Heart left ventricle (tissue), 16 donors: ENCODE results near the gene MAPK8IP2. TPM values are rescaled to one million over a fixed set of nuclear protein-coding genes. Genes with fewer than 3 reads are reported as not detected.

Source experiments
- ATAC-seq, 4 donors: fragments of 200-7000 bp; cut with Tn5 transposase; one replicate each; pipeline ENCODE4 v1.9.1; 2020 to 2022; ENCODE audit warnings: moderate library complexity in 4 of 4, mild to moderate bottlenecking in 3 of 4, moderate number of reproducible peaks in 1 of 4
- DNase-seq, 5 donors: peaks; one replicate each; pipeline ENCODE4 v3.0.0-alpha.2; 2020
- H3K27ac ChIP-seq, 12 donors: fragments of 200-600 bp; sonication (generic) in 4 of 12; one replicate each; pipeline versions ENCODE4 v1.5.0 to v1.8.0; 2016 to 2022; ENCODE audit warnings: mild to moderate bottlenecking in 2 of 12
- H3K27me3 ChIP-seq, 9 donors: fragments of 200-600 bp; sonication (generic) in 2 of 9; one replicate each; pipeline versions ENCODE4 v1.5.1 to v1.8.0; 2016 to 2022; ENCODE audit warnings: mild to moderate bottlenecking in 3 of 9
- H3K36me3 ChIP-seq, 9 donors: fragments of 200-600 bp; sonication (generic) in 2 of 9; one replicate each; pipeline versions ENCODE4 v1.5.0 to v1.8.0; 2018 to 2022; ENCODE audit warnings: mild to moderate bottlenecking in 2 of 9
- H3K4me1 ChIP-seq, 12 donors: fragments of 200-600 bp; sonication (generic) in 4 of 12; one replicate each; pipeline versions ENCODE4 v1.5.0 to v1.8.0; 2016 to 2022; ENCODE audit warnings: mild to moderate bottlenecking in 3 of 12
- H3K4me3 ChIP-seq, 12 donors: fragments of 200-600 bp; sonication (generic) in 4 of 12; one replicate each; pipeline versions ENCODE4 v1.5.0 to v1.8.0; 2017 to 2022; ENCODE audit warnings: mild to moderate bottlenecking in 9 of 12, moderate library complexity in 4 of 12
- H3K9me3 ChIP-seq, 12 donors: fragments of 200-600 bp; sonication (generic) in 4 of 12; one replicate each; pipeline versions ENCODE4 v1.5.0 to v1.8.0; 2016 to 2022; ENCODE audit warnings: mild to moderate bottlenecking in 1 of 12
- CTCF ChIP-seq, 12 donors: fragments of 200-600 bp; sonication (generic) in 4 of 12; IDR thresholded peaks; one replicate each; pipeline versions ENCODE4 v1.5.0 to v1.8.0; 2018 to 2022; ENCODE audit warnings: antibody characterized with exemption in 12 of 12, mild to moderate bottlenecking in 5 of 12
- POLR2A ChIP-seq, 2 donors: fragments of 450-650 bp; IDR thresholded peaks; one replicate each; pipeline ENCODE4 v1.6.1; 2017; ENCODE audit warnings: antibody characterized with exemption in 2 of 2, mild to moderate bottlenecking in 2 of 2, moderate library complexity in 2 of 2
- WGBS, 4 donors: extraction: QIAGEN DNeasy Blood & Tissue Kit in 2 of 4; methylation state at CpG; one replicate each; pipeline versions ENCODE4 v1.1.5 to v1.1.7; 2013 to 2018; 5-methylcytosine and 5-hydroxymethylcytosine counted together
- intact Hi-C, 10 donors: fragments of 100-400 bp; cut with DNase I; formaldehyde crosslinking; loops; one replicate each; pipeline versions ENCODE4 v1.11.1 to v1.14.2; 2022
- polyA plus RNA-seq, 2 donors: library from polyadenylated mRNA; stranded (reverse); fragments of 200-250 nt; gene quantifications; one replicate each; pipeline ENCODE4 v1.2.3, GENCODE V29; 2013
- total RNA-seq, 9 donors: library from RNA; depleted of rRNA in 2 of 9; stranded (reverse); fragments of >200 nt in 2 of 9; fragmentation: NEBNext Ultra II Directional in 3 of 9; extraction: Animal tissue kit (Norgen Biotek cat#: 25700) in 3 of 9; gene quantifications; one replicate each; pipeline versions ENCODE4 v1.1.0 to v1.2.4, GENCODE V29; 2016 to 2023
- donor health status: ischemic (EF 13 %, LVEDD 7.1; RV severe dilation, severe dysfunction).
- donor health status: healthy with polysubstance abuse.
- donor health status: DM: no; HTN: yes; CAD: no.
- donor health status: DM: no; HTN: no; CAD: no.
- donor health status: ischemic (EF 25% LVEDD 6.9; RV normal size, moderate dysfunction).
- donor health status: ischemic (EF 25% LVEDD 5.7; RV mildly dilated, moderate dysfunction).
- donor health status: healthy.
- donor health status: DM: yes; HTN: yes; CAD: no.
- donor health status: ischemic (EF 35%, LVEDD 5.7; RV mildly dilated, moderate dysfunction).
- donor health status: nonischemic (EF 11% LVEDD 7.7; RV severe dilation, severe dysfunction).
- donor health status: DM: yes; HTN: yes; CAD: no.
- donor health status: PGD.
- donor health status: ischemic (EF 29% LVEDD 5.4; RV normal size, mild dysfunction).
- donor health status: nonischemic (EF 23%, LVEDD 6.1; RV moderate dilation, normal function).

The MAPK8IP2 gene
- total and polyA plus RNA-seq, 11 donors, result 0.09 to 0.79 (median 0.25) TPM

- H3K36me3 ChIP-seq, result peaks cover 0 to 15% (median 0%) of the 10 kb centered on the region in 9 donors
- H3K4me1 ChIP-seq, result peaks cover 0 to 46% (median 26%) of the 10 kb centered on the region in 12 donors
- ATAC-seq, result no peak
- peak overlapping the region in 2 of 12 donors; percentile 46 to 48 for H3K4me3 ChIP-seq
- TF ChIP-seq POLR2A (IDR thresholded peaks at IDR 0.05) (no peak), CTCF (IDR thresholded peaks at IDR 0.05) (peak in 3 of 12 donors; percentile 5 to 15 (median 12))
- intact Hi-C loops, result loop anchor here in 4 of 10 donors (2.0 to 5.0 kb wide), 3 partner anchors 80 to 95 kb away; partner anchors contain the start of gene SCO2 (in 2 of the 4)
- H3K27ac ChIP-seq, result peak overlapping the region in 7 of 12 donors; percentile 4 to 87 (median 52)
- H3K27me3 ChIP-seq, result no peaks in the 10 kb centered on the region
- 37 to 48% (median 40%) methylated on average over 15 to 18 of the region's 18 CpGs for WGBS, 4 donors
- no peaks in the 10 kb centered on the region for H3K9me3 ChIP-seq
- peak in 1 of 5 donors; percentile 16 for DNase-seq
Observed at GRCh38 chr22:50621948-50622722, 21.5 kb downstream of the MAPK8IP2 start.

- ATAC-seq (no peak), DNase-seq (no peak)
- intact Hi-C loops, result loop anchor here in 3 of 10 donors (5.0 kb wide), 2 partner anchors 81 to 96 kb away; partner anchors contain the start of gene SCO2 (in 2 of the 3)
- peaks cover 0 to 15% (median 0%) of the 10 kb centered on the region in 9 donors for H3K36me3 ChIP-seq
- peak overlapping the region in 3 of 12 donors; percentile 4 to 87 (median 52) for H3K27ac ChIP-seq
- H3K27me3 ChIP-seq, result no peaks in the 10 kb centered on the region
- peak in 1 of 12 donors; percentile 5 for TF ChIP-seq CTCF (IDR thresholded peaks at IDR 0.05)
- TF ChIP-seq POLR2A (IDR thresholded peaks at IDR 0.05), result no peak
- H3K4me3 ChIP-seq, result no peak overlapping the region
- H3K4me1 ChIP-seq, result peaks cover 0 to 53% (median 32%) of the 10 kb centered on the region in 12 donors
- H3K9me3 ChIP-seq, result no peaks in the 10 kb centered on the region
- WGBS, 4 donors, result 73 to 78% (median 74%) methylated on average over 8 to 16 of the region's 16 CpGs
Observed at GRCh38 chr22:50622723-50623327, 22.2 kb downstream of the MAPK8IP2 start.

GRCh38 chr22:50624347-50625130, 23.9 kb downstream of the MAPK8IP2 start:
- Histone ChIP-seq H3K27ac (no peak overlapping the region), H3K4me3 (no peak overlapping the region), H3K36me3 (peaks cover 0 to 15% (median 0%) of the 10 kb centered on the region in 9 donors), H3K9me3 (no peaks in the 10 kb centered on the region), H3K27me3 (no peaks in the 10 kb centered on the region), H3K4me1 (peaks cover 0 to 60% (median 38%) of the 10 kb centered on the region in 12 donors)
- peak in 1 of 5 donors; percentile 12 for DNase-seq
- TF ChIP-seq CTCF (IDR thresholded peaks at IDR 0.05), result no peak
- no peak for TF ChIP-seq POLR2A (IDR thresholded peaks at IDR 0.05)
- intact Hi-C loops, result loop anchor here in 9 of 10 donors (5.0 kb wide), 7 partner anchors 48 to 97 kb away; partner anchors contain the start of genes SHANK3 (in 4 of the 9) and SCO2 (in 2 of the 9)
- ATAC-seq, result no peak
- WGBS, 4 donors, result 78 to 81% (median 80%) methylated on average over 16 of the region's 16 CpGs
